ENCODE measurements around the gene CREB5.

Gene CREB5

DNA sequence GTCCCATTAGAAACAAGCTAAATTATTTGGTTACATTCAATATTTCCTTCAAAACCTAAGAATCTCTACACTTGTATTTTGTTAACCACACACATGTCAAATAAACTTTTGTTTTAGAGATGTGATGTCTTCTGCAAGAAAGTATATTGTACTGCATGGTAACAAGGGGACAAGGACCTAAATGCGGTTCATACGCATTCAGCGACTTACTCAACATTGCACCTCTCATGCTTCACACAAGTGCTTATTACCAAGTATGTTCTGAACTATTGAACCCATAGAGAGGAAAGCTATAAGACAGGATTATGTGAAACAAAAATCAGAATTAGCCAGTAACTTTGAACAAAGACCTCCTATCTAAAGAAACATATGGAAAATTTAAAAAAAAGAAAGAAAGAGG, 68.3 kb downstream of the CREB5 start:
- Histone ChIP-seq H3K4me3 (ENCODE audit: low read length) (no peak overlapping the region), H3K27me3 (ENCODE audit: insufficient read depth, low read length) (no peaks in the 10 kb centered on the region), H3K9me3 (ENCODE audit: insufficient read depth, low read depth, low read length) (no peaks in the 10 kb centered on the region), H3K27ac (ENCODE audit: low read depth, low read length) (no peak overlapping the region), H3K9ac (ENCODE audit: low read depth, low read length) (no peak overlapping the region; the same call in 1 of the 2 replicates), H3K36me3 (ENCODE audit: insufficient read depth, low read length) (no peaks in the 10 kb centered on the region), H3K4me1 (ENCODE audit: insufficient read depth, low read length) (peaks cover 66% of the 10 kb centered on the region)
- 96% methylated on average over 3 of the region's 3 CpGs for WGBS

- H3K27ac ChIP-seq (ENCODE audit: low read depth, low read length): peak overlapping the region; percentile 8; the same call in 1 of the 2 replicates
- H3K27me3 ChIP-seq (ENCODE audit: insufficient read depth, low read length): no peaks in the 10 kb centered on the region
- peaks cover 66% of the 10 kb centered on the region for H3K4me1 ChIP-seq (ENCODE audit: insufficient read depth, low read length)
- no peaks in the 10 kb centered on the region for H3K36me3 ChIP-seq (ENCODE audit: insufficient read depth, low read length)
- no peak overlapping the region; the same call in 1 of the 2 replicates for H3K9ac ChIP-seq (ENCODE audit: low read depth, low read length)
- H3K4me3 ChIP-seq (ENCODE audit: low read length): no peak overlapping the region
- 60% methylated on average over 9 of the region's 9 CpGs for WGBS
- no peaks in the 10 kb centered on the region for H3K9me3 ChIP-seq (ENCODE audit: insufficient read depth, low read depth, low read length)
Observed at GRCh38 chr7:28481091-28481926, 69.0 kb downstream of the CREB5 start.

GRCh38 chr7:28483112-28483511, 70.8 kb downstream of the CREB5 start:
- H3K4me3 ChIP-seq (ENCODE audit: low read length): no peak overlapping the region

GRCh38 chr7:28483908-28484605, 71.7 kb downstream of the CREB5 start:
- H3K4me3 ChIP-seq (ENCODE audit: low read length): no peak overlapping the region
- peak overlapping the region; percentile 28; the same call in 1 of the 2 replicates for H3K27ac ChIP-seq (ENCODE audit: low read depth, low read length)
- peaks cover 70% of the 10 kb centered on the region for H3K4me1 ChIP-seq (ENCODE audit: insufficient read depth, low read length)
- no peaks in the 10 kb centered on the region for H3K9me3 ChIP-seq (ENCODE audit: insufficient read depth, low read depth, low read length)
- no peaks in the 10 kb centered on the region for H3K27me3 ChIP-seq (ENCODE audit: insufficient read depth, low read length)
- H3K9ac ChIP-seq (ENCODE audit: low read depth, low read length): no peak overlapping the region
- WGBS: 43% methylated on average over 1 of the region's 2 CpGs
- H3K36me3 ChIP-seq (ENCODE audit: insufficient read depth, low read length): no peaks in the 10 kb centered on the region

More at GRCh38 chr7:28483112-28483511, 70.8 kb downstream of the CREB5 start:
- WGBS: 25% methylated on average over 4 of the region's 4 CpGs
- Histone ChIP-seq H3K9ac (ENCODE audit: low read depth, low read length) (no peak overlapping the region), H3K4me1 (ENCODE audit: insufficient read depth, low read length) (peaks cover 71% of the 10 kb centered on the region), H3K27ac (ENCODE audit: low read depth, low read length) (no peak overlapping the region), H3K36me3 (ENCODE audit: insufficient read depth, low read length) (no peaks in the 10 kb centered on the region), H3K9me3 (ENCODE audit: insufficient read depth, low read depth, low read length) (no peaks in the 10 kb centered on the region), H3K27me3 (ENCODE audit: insufficient read depth, low read length) (no peaks in the 10 kb centered on the region)

DNA sequence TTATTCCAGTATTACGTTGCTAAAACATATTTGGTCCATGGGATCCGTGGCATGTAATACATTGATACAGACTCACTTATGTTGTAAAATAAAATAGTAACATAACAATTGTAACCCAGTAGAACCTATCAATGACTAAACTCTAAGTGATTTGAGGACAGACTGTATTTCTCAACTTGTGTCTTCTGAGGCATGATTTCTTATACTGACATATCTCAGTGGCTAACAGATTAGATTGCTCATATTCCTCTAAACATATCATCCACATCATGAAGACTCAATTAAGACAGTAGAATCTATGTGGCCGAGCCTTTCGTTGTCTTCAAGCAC, 72.3 kb downstream of the CREB5 start:
- no peak overlapping the region for H3K27ac ChIP-seq (ENCODE audit: low read depth, low read length)
- H3K4me3 ChIP-seq (ENCODE audit: low read length): no peak overlapping the region
- peaks cover 65% of the 10 kb centered on the region for H3K4me1 ChIP-seq (ENCODE audit: insufficient read depth, low read length)
- 100% methylated on average over 3 of the region's 4 CpGs for WGBS
- H3K36me3 ChIP-seq (ENCODE audit: insufficient read depth, low read length): no peaks in the 10 kb centered on the region
- no peaks in the 10 kb centered on the region for H3K9me3 ChIP-seq (ENCODE audit: insufficient read depth, low read depth, low read length)
- no peak overlapping the region for H3K9ac ChIP-seq (ENCODE audit: low read depth, low read length)
- H3K27me3 ChIP-seq (ENCODE audit: insufficient read depth, low read length): no peaks in the 10 kb centered on the region

- Histone ChIP-seq H3K9me3 (ENCODE audit: insufficient read depth, low read depth, low read length) (no peaks in the 10 kb centered on the region), H3K36me3 (ENCODE audit: insufficient read depth, low read length) (no peaks in the 10 kb centered on the region)
- 93% methylated on average over 4 of the region's 4 CpGs for WGBS
Observed at GRCh38 chr7:28487487-28487886, 75.2 kb downstream of the CREB5 start.

DNA sequence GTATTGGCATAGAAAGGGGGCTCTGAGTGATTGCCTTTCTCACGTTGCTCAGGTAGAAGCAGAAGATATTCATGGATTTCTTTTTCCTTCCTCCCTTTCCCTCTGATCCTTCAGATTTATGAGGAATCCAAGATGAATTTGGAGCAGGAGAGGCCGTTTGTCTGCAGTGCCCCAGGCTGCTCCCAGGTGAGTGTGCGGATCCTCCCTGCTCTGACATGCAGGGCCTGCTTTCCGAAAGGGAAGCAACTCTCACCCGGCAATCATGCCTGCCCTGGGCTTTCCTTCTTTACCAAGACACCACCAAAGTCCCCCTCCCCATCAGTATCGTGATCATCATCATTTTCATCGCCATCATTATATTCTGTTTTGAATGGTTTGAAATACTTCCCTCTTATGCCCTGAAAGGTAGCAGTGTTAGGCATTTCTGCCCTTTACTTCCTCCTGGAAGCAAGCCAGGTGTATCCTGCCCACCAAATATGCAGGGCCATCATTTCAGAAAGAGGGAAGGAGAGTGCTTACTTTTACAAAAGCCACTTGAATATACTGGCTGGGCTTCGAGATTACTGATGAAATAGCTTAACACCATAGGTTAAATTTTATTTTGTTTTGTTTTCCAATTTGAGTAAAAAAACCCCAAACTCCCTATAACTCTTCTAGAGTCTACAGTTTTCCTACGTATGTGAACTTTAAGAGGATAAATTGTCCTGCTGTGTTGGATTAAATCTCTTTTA, 75.9 kb downstream of the CREB5 start:
- Histone ChIP-seq H3K27me3 (ENCODE audit: insufficient read depth, low read length) (no peaks in the 10 kb centered on the region), H3K4me3 (ENCODE audit: low read length) (no peak overlapping the region), H3K4me1 (ENCODE audit: insufficient read depth, low read length) (peaks cover 36% of the 10 kb centered on the region), H3K9me3 (ENCODE audit: insufficient read depth, low read depth, low read length) (no peaks in the 10 kb centered on the region), H3K36me3 (ENCODE audit: insufficient read depth, low read length) (no peaks in the 10 kb centered on the region), H3K9ac (ENCODE audit: low read depth, low read length) (no peak overlapping the region), H3K27ac (ENCODE audit: low read depth, low read length) (no peak overlapping the region)
- 75% methylated on average over 8 of the region's 9 CpGs for WGBS

More at GRCh38 chr7:28487487-28487886, 75.2 kb downstream of the CREB5 start:
- Histone ChIP-seq H3K9ac (ENCODE audit: low read depth, low read length) (no peak overlapping the region), H3K27me3 (ENCODE audit: insufficient read depth, low read length) (no peaks in the 10 kb centered on the region), H3K4me1 (ENCODE audit: insufficient read depth, low read length) (peaks cover 43% of the 10 kb centered on the region), H3K4me3 (ENCODE audit: low read length) (no peak overlapping the region), H3K27ac (ENCODE audit: low read depth, low read length) (no peak overlapping the region)

- H3K4me3 ChIP-seq (ENCODE audit: low read length): no peak overlapping the region
- H3K9me3 ChIP-seq (ENCODE audit: insufficient read depth, low read depth, low read length): no peaks in the 10 kb centered on the region
- H3K27ac ChIP-seq (ENCODE audit: low read depth, low read length): no peak overlapping the region
- peaks cover 16% of the 10 kb centered on the region for H3K4me1 ChIP-seq (ENCODE audit: insufficient read depth, low read length)
- no peaks in the 10 kb centered on the region for H3K36me3 ChIP-seq (ENCODE audit: insufficient read depth, low read length)
- H3K27me3 ChIP-seq (ENCODE audit: insufficient read depth, low read length): no peaks in the 10 kb centered on the region
- no peak overlapping the region for H3K9ac ChIP-seq (ENCODE audit: low read depth, low read length)
- 84% methylated on average over 11 of the region's 11 CpGs for WGBS
Observed at GRCh38 chr7:28490831-28491230, 78.5 kb downstream of the CREB5 start.

GRCh38 chr7:28493477-28493876, 81.2 kb downstream of the CREB5 start:
- no peak overlapping the region for H3K4me3 ChIP-seq (ENCODE audit: low read length)
- no peak overlapping the region for H3K27ac ChIP-seq (ENCODE audit: low read depth, low read length)
- no peaks in the 10 kb centered on the region for H3K36me3 ChIP-seq (ENCODE audit: insufficient read depth, low read length)
- no peaks in the 10 kb centered on the region for H3K27me3 ChIP-seq (ENCODE audit: insufficient read depth, low read length)
- no peaks in the 10 kb centered on the region for H3K9me3 ChIP-seq (ENCODE audit: insufficient read depth, low read depth, low read length)
- peaks cover 7% of the 10 kb centered on the region; the same call in 1 of the 2 replicates for H3K4me1 ChIP-seq (ENCODE audit: insufficient read depth, low read length)
- H3K9ac ChIP-seq (ENCODE audit: low read depth, low read length): no peak overlapping the region

DNA sequence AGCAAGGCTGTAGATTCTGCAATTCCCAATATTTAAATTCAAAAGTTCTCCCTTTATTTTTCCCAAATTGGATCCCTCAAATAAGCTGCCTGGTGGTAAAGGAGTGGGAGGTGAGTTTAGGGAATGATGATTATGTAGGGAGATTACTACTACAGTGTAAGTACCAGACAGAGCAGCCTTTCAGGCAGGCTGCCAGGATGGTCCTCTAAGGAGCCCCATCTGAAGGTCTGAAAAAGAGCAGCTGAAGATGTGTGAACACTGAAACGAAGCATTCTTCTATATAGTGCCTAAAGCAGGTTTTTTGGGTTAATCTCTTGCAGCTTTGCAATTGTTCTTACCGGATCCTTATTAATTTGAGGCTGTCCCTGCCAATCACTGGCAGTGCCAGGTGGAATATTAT, 84.7 kb downstream of the CREB5 start:
- H3K4me3 ChIP-seq (ENCODE audit: low read length): no peak overlapping the region
- H3K36me3 ChIP-seq (ENCODE audit: insufficient read depth, low read length): no peaks in the 10 kb centered on the region
- no peaks in the 10 kb centered on the region for H3K4me1 ChIP-seq (ENCODE audit: insufficient read depth, low read length)
- no peaks in the 10 kb centered on the region for H3K27me3 ChIP-seq (ENCODE audit: insufficient read depth, low read length)
- H3K9me3 ChIP-seq (ENCODE audit: insufficient read depth, low read depth, low read length): no peaks in the 10 kb centered on the region
- WGBS: 93% methylated on average over 2 of the region's 2 CpGs
- no peak overlapping the region for H3K27ac ChIP-seq (ENCODE audit: low read depth, low read length)
- H3K9ac ChIP-seq (ENCODE audit: low read depth, low read length): no peak overlapping the region

DNA sequence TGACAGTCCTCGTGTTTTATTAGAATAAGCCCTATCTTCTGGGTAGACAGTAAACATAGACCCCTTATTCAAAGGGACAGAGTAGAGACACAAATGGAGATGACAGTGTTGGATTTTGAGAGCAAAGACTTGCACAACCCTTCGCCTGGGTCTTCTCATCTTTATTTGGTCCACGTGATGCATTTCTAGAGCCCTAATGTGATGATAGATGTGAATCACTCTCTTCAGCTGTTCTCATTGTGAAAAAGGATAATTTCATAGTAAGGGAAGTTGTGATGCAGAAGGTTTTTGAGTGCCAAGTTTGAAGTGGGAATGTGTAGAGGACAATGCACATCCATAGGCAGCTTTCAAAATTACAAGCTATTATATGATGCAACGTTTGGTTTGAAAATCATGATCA, 86.3 kb downstream of the CREB5 start:
- H3K36me3 ChIP-seq (ENCODE audit: insufficient read depth, low read length): no peaks in the 10 kb centered on the region
- H3K9ac ChIP-seq (ENCODE audit: low read depth, low read length): no peak overlapping the region
- no peak overlapping the region for H3K4me3 ChIP-seq (ENCODE audit: low read length)
- H3K9me3 ChIP-seq (ENCODE audit: insufficient read depth, low read depth, low read length): no peaks in the 10 kb centered on the region
- no peaks in the 10 kb centered on the region for H3K4me1 ChIP-seq (ENCODE audit: insufficient read depth, low read length)
- WGBS: 87% methylated on average over 4 of the region's 4 CpGs
- no peaks in the 10 kb centered on the region for H3K27me3 ChIP-seq (ENCODE audit: insufficient read depth, low read length)
- H3K27ac ChIP-seq (ENCODE audit: low read depth, low read length): no peak overlapping the region
